Chondrocyte (in vitro differentiated cells): ENCODE data around the gene FLNA. TPM values are rescaled to one million over a fixed set of nuclear protein-coding genes. Genes with fewer than 3 reads are reported as not detected.

Experiments
- DNase-seq: peaks from one replicate; pipeline ENCODE4 v3.0.0; 2021; ENCODE audit warnings: mixed read lengths, low spot score
- H3K27ac Mint-ChIP-seq: one replicate; pipeline ENCODE4 v1.8.0; 2021; ENCODE audit warnings: mild to moderate bottlenecking, moderate library complexity, mixed read lengths; ENCODE audit not compliant: unreplicated experiment
- H3K27me3 Mint-ChIP-seq: 2 replicates; pipeline ENCODE4 v1.8.0; 2021; ENCODE audit warnings: low read depth, mixed read lengths
- H3K36me3 Mint-ChIP-seq: 2 replicates; pipeline ENCODE4 v1.8.0; 2021; ENCODE audit warnings: low read depth, mixed read lengths
- H3K4me1 Mint-ChIP-seq: 2 replicates; pipeline ENCODE4 v1.8.0; 2021; ENCODE audit warnings: low read depth, mild to moderate bottlenecking, mixed read lengths
- H3K4me3 Mint-ChIP-seq: one replicate; pipeline ENCODE4 v1.8.0; 2021; ENCODE audit warnings: mild to moderate bottlenecking, moderate library complexity, mixed read lengths; ENCODE audit not compliant: unreplicated experiment
- H3K9me3 Mint-ChIP-seq: 2 replicates; pipeline ENCODE4 v1.8.0; 2021; ENCODE audit warnings: low read depth, mixed read lengths
- CTCF ChIP-seq: fragments of 200-600 bp; sonication (generic); IDR thresholded peaks from 2 replicates; pipeline ENCODE4 v1.5.0; 2021; ENCODE audit warnings: antibody characterized with exemption, mild to moderate bottlenecking, moderate library complexity
- total RNA-seq: library from RNA; stranded (reverse); gene quantifications from 3 replicates; pipeline ENCODE4 v1.2.1, GENCODE V29; 2021

The FLNA gene
- total RNA-seq, 1 donor from 2014 or later = 4,327 TPM

- H3K36me3 Mint-ChIP-seq = peaks cover 20% of the 10 kb centered on the region
- TF ChIP-seq CTCF = no peak
- H3K27me3 Mint-ChIP-seq = no peaks in the 10 kb centered on the region
- peak overlapping the region; percentile 61 for H3K27ac Mint-ChIP-seq
- no peak for DNase-seq
- peaks cover 31% of the 10 kb centered on the region for H3K4me1 Mint-ChIP-seq
- H3K4me3 Mint-ChIP-seq = peak overlapping the region; percentile 44
- H3K9me3 Mint-ChIP-seq = no peaks in the 10 kb centered on the region
Observed at GRCh38 chrX:154366666-154367055, 7.8 kb downstream of the FLNA start.

- TF ChIP-seq CTCF = no peak
- Mint-ChIP-seq H3K4me1 (peaks cover 31% of the 10 kb centered on the region), H3K27ac (peak overlapping the region; percentile 32), H3K36me3 (peaks cover 20% of the 10 kb centered on the region), H3K9me3 (no peaks in the 10 kb centered on the region), H3K27me3 (no peaks in the 10 kb centered on the region), H3K4me3 (peak overlapping the region; percentile 44)
- DNase-seq = no peak
Observed at GRCh38 chrX:154365997-154366665, 8.3 kb downstream of the FLNA start.

DNA sequence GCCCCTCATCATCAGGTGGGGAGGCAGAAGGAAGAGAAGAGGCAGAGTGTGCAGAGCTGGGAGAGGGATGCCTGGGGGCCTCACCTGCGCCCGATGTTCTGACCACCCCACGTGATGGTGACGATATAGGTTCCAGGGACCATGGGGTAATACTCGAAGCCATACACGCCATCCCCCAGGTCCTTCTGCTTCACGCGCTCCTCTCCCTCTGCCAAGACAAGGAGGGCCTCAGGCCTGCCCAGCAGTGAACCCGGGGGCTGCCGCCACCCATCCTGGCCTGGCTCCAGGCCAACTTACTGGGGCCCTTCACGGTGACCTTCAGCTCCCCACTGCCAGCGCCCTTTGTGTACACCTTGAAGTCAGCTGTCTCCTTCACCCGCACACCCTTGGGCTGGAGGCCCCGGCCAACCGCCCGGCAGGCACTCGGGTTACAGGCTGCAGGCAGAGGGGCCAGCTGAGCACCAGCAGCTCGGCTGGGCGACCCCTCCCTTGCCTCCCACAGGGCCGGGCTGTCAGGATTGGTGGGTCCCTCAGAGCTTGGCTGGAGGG is 9.3 kb downstream of the FLNA start:
- no peak overlapping the region for H3K27ac Mint-ChIP-seq
- peaks cover 20% of the 10 kb centered on the region for H3K36me3 Mint-ChIP-seq
- H3K27me3 Mint-ChIP-seq = no peaks in the 10 kb centered on the region
- no peak for TF ChIP-seq CTCF
- peaks cover 31% of the 10 kb centered on the region for H3K4me1 Mint-ChIP-seq
- H3K9me3 Mint-ChIP-seq = no peaks in the 10 kb centered on the region
- DNase-seq = no peak
- H3K4me3 Mint-ChIP-seq = peak overlapping the region; percentile 38

GRCh38 chrX:154363706-154364439 is 10.6 kb downstream of the FLNA start:
- H3K4me3 Mint-ChIP-seq = no peak overlapping the region
- H3K27me3 Mint-ChIP-seq = no peaks in the 10 kb centered on the region
- H3K36me3 Mint-ChIP-seq = peaks cover 17% of the 10 kb centered on the region
- no peaks in the 10 kb centered on the region for H3K9me3 Mint-ChIP-seq
- peak overlapping the region; percentile 24 for H3K27ac Mint-ChIP-seq
- no peak for DNase-seq
- H3K4me1 Mint-ChIP-seq = peaks cover 32% of the 10 kb centered on the region
- no peak for TF ChIP-seq CTCF

DNA sequence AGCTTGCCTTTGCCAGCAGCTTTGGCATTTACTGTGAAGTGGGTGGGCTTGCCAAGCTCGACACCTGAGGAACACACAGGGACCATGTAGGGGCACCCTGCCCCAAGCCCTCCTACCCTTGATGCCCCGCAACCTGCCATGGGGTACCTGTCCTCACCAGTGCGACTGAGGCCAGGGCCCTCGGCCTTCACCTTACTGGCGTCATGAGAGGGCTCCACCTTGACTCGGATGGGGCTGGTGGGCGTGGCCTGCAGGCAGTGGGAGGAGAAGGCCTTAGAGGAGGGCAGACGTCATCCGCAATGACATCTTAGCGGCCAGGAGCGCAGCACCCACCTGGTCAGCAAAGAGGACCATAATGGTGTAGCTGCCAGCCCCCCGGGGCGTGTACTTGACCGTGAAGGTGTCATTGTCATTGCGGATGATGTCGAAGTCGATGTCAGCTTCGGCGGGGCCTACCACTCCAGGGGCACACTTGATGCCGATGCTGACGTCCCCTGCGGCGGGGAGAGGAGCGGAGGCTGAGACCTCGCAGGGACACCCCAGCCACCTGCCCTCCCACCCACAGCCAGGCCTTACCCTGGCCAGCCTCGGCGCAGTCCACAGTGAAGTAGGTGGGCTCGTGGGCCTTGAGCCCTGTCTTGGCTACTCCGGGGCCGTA is 12.2 kb downstream of the FLNA start:
- H3K36me3 Mint-ChIP-seq = peaks cover 22% of the 10 kb centered on the region
- H3K27ac Mint-ChIP-seq = peak overlapping the region; percentile 45
- no peak for TF ChIP-seq CTCF
- no peaks in the 10 kb centered on the region for H3K9me3 Mint-ChIP-seq
- no peaks in the 10 kb centered on the region for H3K27me3 Mint-ChIP-seq
- peaks cover 33% of the 10 kb centered on the region for H3K4me1 Mint-ChIP-seq
- no peak for DNase-seq
- H3K4me3 Mint-ChIP-seq = no peak overlapping the region
